ENCODE measurements around the gene WDSUB1.

Gene WDSUB1

DNA sequence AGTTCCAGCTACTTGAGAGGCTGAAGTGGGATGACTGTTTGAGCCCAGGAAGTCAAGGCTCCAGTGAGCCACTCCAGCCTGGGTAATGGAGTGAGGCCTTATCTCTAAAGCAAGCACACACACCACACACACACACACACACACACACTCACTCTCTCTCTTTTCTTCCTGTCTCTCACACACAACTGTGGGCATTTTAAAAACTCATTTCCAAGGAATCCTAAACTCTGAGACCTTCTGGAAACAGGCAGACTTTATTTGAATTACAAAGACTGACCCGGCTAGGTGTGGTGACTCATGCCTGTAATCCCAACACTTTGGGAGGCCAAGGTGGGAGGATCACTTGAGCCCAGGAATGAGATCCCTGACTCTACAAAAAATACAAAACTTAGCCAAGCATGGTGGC, 21.3 kb downstream of the WDSUB1 start:
- no peak for DNase-seq

DNA sequence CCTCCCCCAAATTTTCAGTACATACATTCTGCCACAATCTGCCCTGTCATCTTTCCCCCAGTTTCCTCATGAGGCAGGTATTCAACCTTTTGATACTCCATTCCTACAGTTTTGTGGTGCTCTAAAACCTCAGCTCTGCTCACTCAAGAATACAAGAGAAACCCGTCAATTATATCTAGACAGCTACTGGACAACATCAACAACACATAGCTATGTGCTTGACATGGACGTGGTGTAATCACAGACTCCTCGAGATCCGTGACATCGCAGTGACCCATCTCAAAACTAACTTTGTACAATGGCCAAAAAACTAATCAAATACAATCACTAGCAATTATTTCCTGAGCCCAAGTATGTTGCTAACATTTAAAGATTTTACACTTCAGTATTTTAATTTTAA, 23.6 kb downstream of the WDSUB1 start:
- no peak for DNase-seq

GRCh38 chr2:159262226-159262625, 24.3 kb downstream of the WDSUB1 start:
- DNase-seq: no peak

DNA sequence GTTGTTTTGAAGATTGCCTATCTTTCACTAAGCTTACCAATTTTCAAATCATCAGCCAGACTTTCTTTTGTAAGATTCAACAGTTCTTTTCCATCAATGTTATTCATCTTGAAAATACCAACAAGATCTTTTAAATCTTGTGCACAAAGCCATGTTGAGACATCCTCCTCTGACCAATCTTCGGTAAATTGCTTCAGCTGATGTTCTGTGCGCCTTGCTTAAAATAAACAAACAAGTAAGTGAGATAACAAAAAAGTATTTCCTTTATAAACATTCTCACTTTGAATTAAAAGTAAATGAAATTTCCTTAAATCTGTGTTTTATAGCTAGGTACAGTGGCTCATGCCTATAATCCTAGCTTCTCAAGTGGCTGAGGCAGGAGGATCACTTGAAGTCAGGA, 30.3 kb downstream of the WDSUB1 start:
- DNase-seq: no peak

- DNase-seq: no peak
Observed at GRCh38 chr2:159252905-159253304, 33.6 kb downstream of the WDSUB1 start.

GRCh38 chr2:159251296-159252173, 35.0 kb downstream of the WDSUB1 start:
- no peak for DNase-seq

- DNase-seq: no peak
Observed at GRCh38 chr2:159249990-159250715, 36.4 kb downstream of the WDSUB1 start.

DNA sequence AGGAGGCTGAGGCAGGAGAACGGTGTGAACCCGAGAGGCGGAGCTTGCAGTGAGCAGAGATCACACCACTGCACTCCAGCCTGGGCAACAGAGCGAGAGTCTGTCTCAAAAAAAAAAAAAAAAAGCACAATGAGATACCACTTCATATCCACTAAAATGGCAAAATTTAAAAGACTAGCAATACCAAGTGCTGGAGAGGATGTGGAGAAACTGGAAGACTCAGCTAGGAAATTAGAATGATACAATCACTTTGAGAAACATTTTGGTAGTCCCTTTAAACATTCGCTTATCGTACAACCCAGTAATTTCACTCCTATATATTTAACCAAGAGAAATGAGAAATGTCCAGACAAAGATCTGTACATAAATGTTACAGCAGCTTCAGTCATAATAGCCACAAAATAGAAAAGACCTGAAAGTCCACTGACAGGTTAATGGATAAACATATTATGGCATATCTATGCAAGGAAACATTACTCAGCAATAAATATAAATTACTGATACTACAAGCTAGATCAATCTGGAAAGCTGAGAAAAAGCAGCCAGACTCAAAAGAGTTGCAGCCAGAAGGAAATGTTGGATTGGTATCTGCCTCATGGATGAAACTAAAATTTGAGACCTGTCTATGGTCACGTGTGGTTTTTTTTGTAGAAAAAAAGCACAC, 40.0 kb downstream of the WDSUB1 start:
- DNase-seq: no peak

DNA sequence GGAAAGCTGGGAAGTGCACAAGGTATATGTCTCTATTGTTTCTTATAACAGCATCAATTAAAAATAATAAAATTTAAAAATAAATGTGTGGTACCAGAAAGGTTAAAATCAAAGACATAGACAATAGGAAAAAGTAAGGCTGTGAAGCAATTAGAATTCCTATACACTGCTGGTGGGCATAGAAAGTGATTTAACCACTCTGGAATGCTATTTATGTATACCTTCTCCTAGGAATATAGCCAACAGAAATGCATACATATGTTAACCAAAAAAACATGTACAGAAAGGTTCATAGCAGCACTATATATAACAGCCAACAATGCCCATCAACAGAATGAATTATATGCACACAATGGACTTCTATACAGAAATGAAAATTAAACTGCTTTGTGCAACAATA, 43.0 kb downstream of the WDSUB1 start:
- no peak for DNase-seq

DNA sequence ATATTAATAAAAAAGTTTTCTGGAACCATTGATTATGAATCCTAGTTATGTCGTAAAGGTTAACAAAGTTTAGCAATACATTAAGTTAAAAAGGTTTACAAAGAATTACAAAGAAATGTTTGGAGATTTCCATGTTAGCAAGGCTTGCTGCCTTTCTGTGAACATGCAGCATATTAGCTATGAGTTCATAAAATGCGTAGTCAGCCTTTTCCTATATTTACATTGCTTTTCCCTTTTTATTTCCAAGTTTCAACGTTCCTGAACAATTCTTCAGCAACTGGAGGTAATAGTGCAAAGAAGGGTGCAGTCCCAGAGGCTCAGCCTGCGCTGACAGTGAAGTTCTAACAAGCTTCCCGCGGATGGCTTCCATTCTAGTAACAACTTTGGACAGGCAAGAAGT, 51.6 kb downstream of the WDSUB1 start:
- DNase-seq: no peak

DNA sequence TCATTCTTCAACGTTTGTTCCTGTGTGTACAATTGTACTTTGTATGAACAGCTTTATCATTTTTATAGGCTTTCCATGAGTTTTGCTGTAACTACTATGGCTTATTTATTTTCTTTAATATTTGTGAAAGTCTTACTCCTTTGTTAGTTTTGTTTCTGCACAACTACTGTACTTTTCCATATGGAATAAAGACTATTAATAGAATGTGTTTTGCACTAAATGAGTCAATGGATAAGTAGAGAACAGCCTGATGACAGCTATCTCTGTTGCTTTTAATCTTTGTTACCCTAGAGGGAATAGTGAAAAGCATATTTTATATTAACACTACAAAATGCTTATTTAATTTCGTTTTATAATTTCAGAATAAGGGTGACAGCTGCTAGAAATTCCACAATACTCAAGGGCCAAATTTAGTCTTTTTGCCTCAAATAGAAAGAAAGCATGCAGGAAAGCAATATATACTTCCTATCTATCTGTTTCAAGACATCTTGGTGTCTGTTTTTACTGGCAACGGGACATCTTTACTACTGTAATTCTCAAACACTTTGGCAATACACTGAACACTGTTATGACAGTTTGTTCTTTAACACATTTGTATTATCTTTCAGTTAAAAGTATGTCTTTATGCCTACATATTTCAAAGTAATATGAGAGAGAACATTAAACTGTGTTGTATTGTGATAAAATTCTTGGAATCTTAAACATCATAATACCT, 53.9 kb downstream of the WDSUB1 start:
- DNase-seq: no peak

- no peak for DNase-seq
Observed at GRCh38 chr2:159230145-159230877, 56.2 kb downstream of the WDSUB1 start.

DNA sequence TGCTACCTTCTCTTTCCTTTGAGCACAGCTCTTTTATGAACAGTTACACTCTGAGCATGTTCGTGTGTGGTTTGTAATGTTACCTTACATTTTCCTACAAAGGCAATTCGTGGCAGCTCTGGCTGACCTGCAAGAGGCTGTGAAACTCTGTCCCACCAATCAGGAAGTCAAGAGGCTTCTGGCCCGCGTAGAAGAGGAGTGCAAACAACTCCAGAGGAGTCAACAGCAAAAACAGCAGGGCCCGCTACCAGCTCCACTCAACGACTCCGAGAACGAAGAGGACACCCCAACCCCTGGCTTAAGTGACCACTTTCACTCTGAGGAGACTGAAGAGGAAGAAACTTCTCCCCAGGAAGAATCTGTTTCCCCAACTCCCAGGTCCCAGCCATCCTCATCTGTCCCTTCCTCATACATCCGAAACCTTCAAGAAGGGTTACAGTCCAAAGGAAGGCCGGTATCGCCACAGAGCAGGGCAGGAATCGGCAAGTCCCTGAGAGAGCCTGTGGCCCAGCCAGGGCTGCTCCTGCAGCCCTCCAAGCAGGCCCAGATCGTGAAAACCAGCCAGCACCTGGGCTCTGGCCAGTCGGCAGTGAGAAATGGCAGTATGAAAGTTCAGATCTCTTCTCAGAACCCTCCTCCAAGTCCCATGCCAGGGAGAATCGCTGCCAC, 56.9 kb downstream of the WDSUB1 start:
- no peak for DNase-seq

DNA sequence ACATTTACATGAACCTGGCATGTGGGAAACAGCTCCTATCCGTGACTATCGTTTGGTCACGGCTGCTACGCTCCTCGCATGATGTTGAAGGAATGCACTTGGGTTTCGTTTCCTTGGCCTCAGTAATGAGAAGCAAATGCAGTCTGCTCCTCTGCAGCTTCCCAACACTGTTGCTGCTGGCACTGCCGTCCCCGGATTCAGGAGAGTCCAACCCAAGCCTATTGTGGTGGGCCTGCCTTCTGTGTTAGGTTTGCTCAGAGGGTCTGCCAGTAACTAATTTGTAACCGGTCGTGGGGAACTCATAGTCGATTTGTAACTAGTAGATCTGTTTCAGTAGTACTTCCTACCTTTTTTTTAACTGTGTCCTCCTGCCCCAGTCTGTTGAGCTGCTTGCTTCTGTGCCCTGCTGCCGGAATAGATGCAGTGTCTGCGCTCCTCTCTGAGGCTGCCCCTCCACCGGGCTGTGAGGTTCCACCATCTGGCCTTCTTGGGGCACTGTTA, 58.4 kb downstream of the WDSUB1 start:
- DNase-seq: no peak

DNA sequence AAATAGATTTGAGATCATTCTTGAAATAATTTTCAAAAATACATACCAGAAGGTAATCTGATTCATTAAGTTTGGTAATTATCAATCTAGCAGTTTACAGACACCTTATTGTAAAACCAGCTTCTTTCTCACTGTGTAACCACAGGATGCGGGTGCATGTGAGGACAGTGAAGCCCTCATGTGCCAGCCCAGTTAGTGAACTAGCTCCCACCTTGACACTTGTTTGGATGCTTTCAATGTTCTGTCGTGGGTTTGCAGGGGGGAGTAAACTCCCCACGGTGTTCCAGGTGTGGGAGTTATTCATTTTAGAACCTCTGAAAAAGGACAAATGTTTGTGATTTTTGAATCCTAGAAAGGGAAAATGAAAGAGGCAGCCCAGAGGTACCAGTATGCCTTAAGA, 59.0 kb downstream of the WDSUB1 start:
- DNase-seq: no peak

GRCh38 chr2:159226608-159227385, 59.7 kb downstream of the WDSUB1 start:
- no peak for DNase-seq

DNA sequence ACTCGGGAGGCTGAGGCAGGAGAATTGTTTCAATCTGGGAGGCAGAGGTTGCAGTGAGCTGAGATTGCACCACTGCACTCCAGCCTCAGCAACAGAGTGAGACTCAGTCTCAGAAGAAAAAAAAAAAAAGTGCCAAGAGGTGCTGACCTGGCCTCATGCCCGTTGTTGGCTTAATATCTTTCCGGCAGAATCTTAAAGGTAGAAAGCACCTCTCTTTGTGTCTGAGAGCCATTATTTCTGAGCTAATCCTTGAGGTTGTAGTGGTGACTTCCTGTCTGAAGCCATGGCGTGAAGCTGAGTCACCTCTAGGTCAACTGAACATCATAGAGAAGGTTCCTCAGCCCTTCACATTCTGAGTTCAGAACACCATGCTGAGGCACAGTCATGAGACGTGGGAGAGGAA, 60.4 kb downstream of the WDSUB1 start:
- no peak for DNase-seq

DNA sequence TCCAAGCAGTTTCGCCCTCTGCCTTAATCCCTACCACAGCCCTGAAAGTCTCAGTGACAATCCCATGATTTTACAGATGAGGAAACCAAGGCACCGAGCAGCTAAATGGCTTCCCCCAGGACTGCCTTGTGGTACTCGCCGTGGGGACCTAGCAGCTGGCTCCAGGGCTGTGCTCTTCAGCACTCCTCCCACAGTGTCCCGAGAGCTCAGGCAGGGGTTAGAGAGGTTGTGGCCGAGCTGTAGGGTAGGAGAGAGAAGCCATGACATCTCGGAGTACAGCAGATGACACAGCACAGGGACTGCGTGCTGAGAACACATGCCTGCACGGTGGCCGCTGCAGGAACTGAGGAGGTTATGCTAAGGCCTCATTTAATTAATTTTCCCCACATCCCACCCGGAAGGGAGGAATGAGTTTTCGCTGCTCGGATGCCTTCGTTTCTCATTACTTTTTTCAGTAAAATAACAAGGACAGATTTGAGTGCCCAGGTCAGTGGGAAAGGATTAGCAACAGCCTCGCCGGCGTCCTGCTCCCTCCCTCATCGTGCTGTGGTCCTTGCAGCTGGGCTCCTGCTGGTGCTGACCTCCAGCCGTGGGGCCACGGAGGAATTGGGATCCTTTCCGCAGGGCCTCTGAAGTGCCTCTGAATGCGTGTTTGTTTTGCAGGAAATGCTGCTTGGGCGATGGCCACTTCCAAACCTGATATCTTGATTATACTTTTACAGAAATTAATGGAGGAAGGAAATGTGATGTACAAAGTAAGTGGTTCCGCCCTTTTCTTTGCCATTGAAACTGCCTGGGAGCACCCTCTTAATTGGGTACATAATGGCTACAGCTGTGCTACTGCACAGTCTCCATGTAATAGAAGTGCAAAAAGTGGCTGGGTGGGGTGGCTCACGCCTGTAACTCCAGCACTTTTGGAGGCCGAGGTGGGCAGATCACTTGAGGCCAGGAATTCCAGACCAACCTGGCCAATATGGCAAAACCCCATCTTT, 61.2 kb downstream of the WDSUB1 start:
- DNase-seq: no peak

GRCh38 chr2:159224061-159224813, 62.3 kb downstream of the WDSUB1 start:
- DNase-seq: no peak
